Keratinocyte (primary cell): ENCODE measurements around the gene ZNF496. TPM values are rescaled to one million over a fixed set of nuclear protein-coding genes. Genes with fewer than 3 reads are reported as not detected.
"Not testable (repeated sequence)": the region's sequence is repeated elsewhere in the genome, so short reads cannot be mapped to it uniquely, and the experiment has no call there.

Source experiments
- DNase-seq: peaks from one replicate; pipeline ENCODE4 v3.0.0-alpha.2; 2011; ENCODE audit warnings: low read depth, missing footprints, low spot score
- FAIRE-seq: peaks from 2 replicates; lab custom pipeline; 2011; peaks lifted over from hg19 to GRCh38; lab: Jason Lieb, UNC
- H2AFZ ChIP-seq: 2 replicates; pipeline ENCODE4 v1.6.0; 2012; ENCODE audit warnings: low read length, control low read depth, inconsistent platforms; ENCODE audit not compliant: control insufficient read depth
- H3K27ac ChIP-seq: 2 replicates; pipeline ENCODE4 v1.5.1; 2011; ENCODE audit warnings: low read length; ENCODE audit not compliant: control insufficient read depth, insufficient read depth
- H3K27me3 ChIP-seq: 3 replicates; pipeline ENCODE4 v1.6.0; 2011; ENCODE audit warnings: low read length; ENCODE audit not compliant: control insufficient read depth, insufficient read depth; ENCODE audit errors: extremely low read depth
- H3K36me3 ChIP-seq, 2 experiments: 2 replicates in 1 of 2; 3 replicates in 1 of 2; pipeline ENCODE4 v1.5.1; 2011; ENCODE audit warnings: low read length in 2 of 2, mild to moderate bottlenecking in 1 of 2; ENCODE audit not compliant: control insufficient read depth in 2 of 2, insufficient read depth in 2 of 2; ENCODE audit errors: extremely low read depth in 1 of 2
- H3K4me1 ChIP-seq: 3 replicates; pipeline ENCODE4 v1.5.1; 2011; ENCODE audit warnings: low read length; ENCODE audit not compliant: control insufficient read depth, insufficient read depth; ENCODE audit errors: extremely low read depth
- H3K4me2 ChIP-seq: 3 replicates; pipeline ENCODE4 v1.6.0; 2011; ENCODE audit warnings: low read depth, low read length; ENCODE audit not compliant: control insufficient read depth, insufficient read depth; ENCODE audit errors: extremely low read depth
- H3K4me3 ChIP-seq, 3 experiments: fragments of 200-600 bp in 1 of 3; sonication (generic) in 1 of 3; 2 replicates in 2 of 3; 3 replicates in 1 of 3; pipeline ENCODE4 v1.5.1; 2011 to 2016; ENCODE audit warnings: low read length in 3 of 3, mild to moderate bottlenecking in 3 of 3, control low read depth in 2 of 3, inconsistent platforms in 1 of 3, low read depth in 1 of 3, mixed read lengths in 1 of 3, mixed run types in 1 of 3, moderate library complexity in 1 of 3; ENCODE audit not compliant: control insufficient read depth in 2 of 3, insufficient read depth in 2 of 3; ENCODE audit errors: extremely low read depth in 1 of 3
- H3K79me2 ChIP-seq: 2 replicates; pipeline ENCODE4 v1.6.0; 2012; ENCODE audit warnings: low read length; ENCODE audit not compliant: control insufficient read depth, insufficient read depth
- H3K9ac ChIP-seq: 3 replicates; pipeline ENCODE4 v1.6.0; 2011; ENCODE audit warnings: low read length; ENCODE audit not compliant: control insufficient read depth, insufficient read depth; ENCODE audit errors: extremely low read depth
- H3K9me1 ChIP-seq: 3 replicates; pipeline ENCODE4 v1.6.0; 2011; ENCODE audit warnings: low read length; ENCODE audit not compliant: control insufficient read depth, insufficient read depth; ENCODE audit errors: extremely low read depth
- H3K9me3 ChIP-seq: 2 replicates; pipeline ENCODE4 v1.5.1; 2012; ENCODE audit warnings: low read depth, low read length; ENCODE audit not compliant: control insufficient read depth
- H4K20me1 ChIP-seq: 3 replicates; pipeline ENCODE4 v1.6.0; 2011; ENCODE audit warnings: low read length; ENCODE audit not compliant: control insufficient read depth, insufficient read depth; ENCODE audit errors: extremely low read depth
- CTCF ChIP-seq, 3 experiments: IDR thresholded peaks in 1 of 3; conservative IDR thresholded peaks in 1 of 3; optimal IDR thresholded peaks in 1 of 3; 2 replicates in 2 of 3; 3 replicates in 1 of 3; pipeline versions ENCODE3 to v1.5.1; 2011; ENCODE audit warnings: low read length in 3 of 3, mild to moderate bottlenecking in 3 of 3, moderate library complexity in 2 of 3, control low read depth in 1 of 3, inconsistent platforms in 1 of 3; ENCODE audit not compliant: insufficient read depth in 2 of 3; ENCODE audit errors: extremely low read depth in 1 of 3
- EZH2 ChIP-seq: IDR thresholded peaks from one replicate; pipeline ENCODE4 v1.6.1; 2012; ENCODE audit warnings: inconsistent platforms, mild to moderate bottlenecking, low read length, moderate library complexity
- dilution Hi-C: fragments of 300-500 bp; cut with MboI; formaldehyde crosslinking; loops from one replicate; pipeline ENCODE4 v1.7.0; 2020; ENCODE audit warnings: low sequenced_read_pairs; ENCODE audit not compliant: extremely low pct_ligation_motif_present
- polyA plus RNA-seq, 5 experiments: library from polyadenylated mRNA; depleted of rRNA in 3 of 5; stranded (reverse) in 3 of 5; stranded (forward) in 1 of 5; unstranded in 1 of 5; fragments of >200 nt; gene quantifications; 1 replicate in 1 of 5; 2 replicates in 3 of 5; 3 replicates in 1 of 5; pipeline versions ENCODE4 v1.2.1 to v1.2.3, GENCODE V29; 2011 to 2012; ENCODE audit warnings: missing spikeins in 2 of 5, low read depth in 1 of 5, low replicate concordance in 1 of 5

The ZNF496 gene
- polyA plus RNA-seq, 1 donor (not counting 4 experiments of a cell fraction or from before 2014, with no cell fraction given): 8.9 TPM

- Histone ChIP-seq H3K9ac (no peak overlapping the region), H3K4me3 (no peak overlapping the region), H3K36me3 (no peaks in the 10 kb centered on the region), H3K9me1 (no peaks in the 10 kb centered on the region), H2AFZ (no peak overlapping the region), H3K9me3 (no peaks in the 10 kb centered on the region), H3K27me3 (no peaks in the 10 kb centered on the region), H3K4me2 (no peak overlapping the region), H3K4me1 (no peaks in the 10 kb centered on the region), H3K27ac (no peak overlapping the region), H3K79me2 (no peaks in the 10 kb centered on the region), H4K20me1 (no peaks in the 10 kb centered on the region)
- DNase-seq (no peak), FAIRE-seq (no peak)
- dilution Hi-C loops: no loop called here
- TF ChIP-seq EZH2: no peak
Observed at GRCh38 chr1:247376659-247377058, 45.0 kb upstream of the ZNF496 start.

GRCh38 chr1:247375747-247376146, 44.1 kb upstream of the ZNF496 start:
- TF ChIP-seq CTCF (optimal IDR thresholded peaks at IDR 0.05 in 1 of 3, IDR thresholded peaks at IDR 0.05 in 1 of 3, conservative IDR thresholded peaks at IDR 0.05 in 1 of 3; ENCODE audit: extremely low read depth in 1 of 3, insufficient read depth in 2 of 3, low read length in 3 of 3) (no peak), EZH2 (no peak)
- H4K20me1 ChIP-seq: no peaks in the 10 kb centered on the region
- DNase-seq: no peak
- no peaks in the 10 kb centered on the region for H3K36me3 ChIP-seq
- no peak overlapping the region for H3K4me2 ChIP-seq
- dilution Hi-C loops: no loop called here
- H3K9me1 ChIP-seq: no peaks in the 10 kb centered on the region
- H3K4me1 ChIP-seq: no peaks in the 10 kb centered on the region
- H3K79me2 ChIP-seq: no peaks in the 10 kb centered on the region
- no peak overlapping the region for H3K27ac ChIP-seq
- H2AFZ ChIP-seq: no peak overlapping the region
- no peak overlapping the region for H3K4me3 ChIP-seq
- H3K9ac ChIP-seq: no peak overlapping the region
- no peaks in the 10 kb centered on the region for H3K27me3 ChIP-seq
- no peak for FAIRE-seq
- H3K9me3 ChIP-seq: no peaks in the 10 kb centered on the region

GRCh38 chr1:247374651-247375334, 43.1 kb upstream of the ZNF496 start:
- H3K27ac ChIP-seq, H3K27me3 ChIP-seq, FAIRE-seq, H3K4me2 ChIP-seq, H3K79me2 ChIP-seq, H3K4me3 ChIP-seq, dilution Hi-C loops, H3K9me3 ChIP-seq, H3K9ac ChIP-seq, H3K4me1 ChIP-seq, DNase-seq, H3K9me1 ChIP-seq, H2AFZ ChIP-seq, H4K20me1 ChIP-seq, H3K36me3 ChIP-seq: not testable (repeated sequence)
